Glomerular visceral epithelial cell (primary cell): ENCODE measurements around the gene TRAPPC4.
"Not testable (repeated sequence)": the region's sequence is repeated elsewhere in the genome, so short reads cannot be mapped to it uniquely, and the experiment has no call there.

Experiments
- DNase-seq: peaks from one replicate; pipeline ENCODE4 v3.0.0-alpha.2; 2016; ENCODE audit errors: extremely low spot score

TRAPPC4 gene, protein sequence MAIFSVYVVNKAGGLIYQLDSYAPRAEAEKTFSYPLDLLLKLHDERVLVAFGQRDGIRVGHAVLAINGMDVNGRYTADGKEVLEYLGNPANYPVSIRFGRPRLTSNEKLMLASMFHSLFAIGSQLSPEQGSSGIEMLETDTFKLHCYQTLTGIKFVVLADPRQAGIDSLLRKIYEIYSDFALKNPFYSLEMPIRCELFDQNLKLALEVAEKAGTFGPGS

GRCh38 chr11:119018074-119018938 is at the start of gene TRAPPC4, which contains the start of gene RPS25:
Gene TRAPPC4 (plus strand): TSS chr11:119018766. CDS start chr11:119018796, 30 bp downstream.
Gene RPS25 (minus strand): TSS chr11:119018343. CDS start chr11:119018284, 59 bp downstream.
- peak; percentile 92 for DNase-seq

- DNase-seq = not testable (repeated sequence)
These were observed 49.1 kb upstream of the TRAPPC4 start for GRCh38 chr11:118969508-118969907.

- DNase-seq = no peak
These were observed 46.9 kb upstream of the TRAPPC4 start, which contains the start of gene FOXR1 for GRCh38 chr11:118971646-118972045. Gene FOXR1 (plus strand): TSS chr11:118971761. CDS start chr11:118971932, 171 bp downstream.

- DNase-seq = no peak
These were observed 44.6 kb upstream of the TRAPPC4 start for GRCh38 chr11:118973985-118974384.

DNA sequence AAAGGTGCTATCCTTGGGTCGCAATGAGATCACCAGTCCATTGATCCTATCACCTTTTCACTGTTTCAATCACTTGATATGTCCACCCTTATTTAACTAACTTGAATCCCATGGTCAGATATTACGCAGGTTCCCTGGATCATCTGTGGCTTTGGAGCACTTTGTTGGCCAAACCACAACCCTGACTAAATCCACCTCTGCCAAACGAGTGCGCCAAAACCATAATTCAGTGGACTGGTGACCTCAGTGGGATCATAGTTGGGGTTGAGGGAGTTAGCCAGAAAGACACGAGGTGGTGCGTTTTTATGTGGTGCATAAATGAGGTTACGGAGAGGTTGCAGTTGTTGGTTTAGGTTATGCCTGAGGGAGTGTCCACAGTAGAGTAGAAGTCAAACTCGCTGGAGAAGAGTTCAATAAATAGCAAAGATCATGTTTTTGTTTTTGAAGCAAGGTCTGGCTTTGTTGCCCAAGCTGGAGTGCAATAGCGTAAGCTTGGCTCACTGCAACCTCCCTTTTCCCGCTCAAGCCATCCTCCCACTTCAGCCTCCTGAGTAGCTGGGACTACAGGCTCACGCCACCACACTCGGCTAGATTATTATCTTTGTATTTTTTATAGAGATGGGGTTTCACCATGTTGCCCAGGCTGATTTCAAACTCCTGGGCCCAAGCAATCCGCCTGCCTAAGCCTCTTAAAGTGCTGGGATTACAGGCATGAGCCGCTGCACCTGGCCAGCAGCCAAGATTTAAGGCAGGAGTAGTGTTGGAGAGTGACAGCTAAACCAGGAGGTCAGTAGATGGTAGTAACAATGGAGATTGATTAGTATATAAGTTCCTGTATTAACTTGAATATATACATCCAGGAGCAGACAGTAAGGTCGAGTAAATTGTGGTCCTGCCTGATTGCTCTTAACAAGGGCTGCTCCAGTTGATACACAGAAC is 42.5 kb upstream of the TRAPPC4 start:
- peak; percentile 11 for DNase-seq

- DNase-seq = no peak
These were observed 39.1 kb upstream of the TRAPPC4 start for GRCh38 chr11:118979434-118979833.

DNA sequence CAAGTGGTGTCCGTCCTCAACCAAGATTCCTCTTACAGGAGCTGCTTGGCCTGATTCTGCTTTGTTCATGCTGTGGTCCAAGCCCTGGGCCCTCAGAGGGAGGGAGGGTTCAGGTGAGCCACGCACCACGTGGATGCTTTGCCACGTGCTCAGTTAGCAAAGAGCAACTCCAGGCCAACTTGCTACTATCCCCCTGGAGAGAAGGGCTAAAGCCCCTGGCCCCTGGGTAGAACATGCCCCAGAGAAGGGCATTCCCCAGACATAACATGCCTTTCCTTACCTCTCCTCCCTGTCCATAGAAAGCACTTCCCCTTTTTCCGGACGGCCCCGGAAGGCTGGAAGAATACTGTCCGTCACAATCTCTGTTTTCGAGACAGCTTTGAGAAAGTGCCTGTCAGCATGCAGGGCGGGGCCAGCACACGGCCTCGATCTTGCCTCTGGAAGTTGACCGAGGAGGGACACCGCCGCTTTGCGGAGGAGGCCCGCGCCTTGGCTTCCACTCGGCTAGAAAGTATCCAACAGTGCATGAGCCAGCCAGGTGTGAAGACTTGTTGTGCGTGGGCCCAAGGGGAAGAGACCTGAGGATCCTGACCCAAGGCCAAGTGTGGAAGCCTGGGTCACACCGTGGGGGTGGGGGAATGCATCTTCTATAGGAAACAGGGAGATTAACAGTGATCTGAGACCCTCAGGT is 38.2 kb upstream of the TRAPPC4 start:
- DNase-seq = no peak

- DNase-seq = not testable (repeated sequence)
These were observed 34.2 kb upstream of the TRAPPC4 start for GRCh38 chr11:118984337-118984736.

- no peak for DNase-seq
These were observed 33.7 kb upstream of the TRAPPC4 start for GRCh38 chr11:118984825-118985224.

DNA sequence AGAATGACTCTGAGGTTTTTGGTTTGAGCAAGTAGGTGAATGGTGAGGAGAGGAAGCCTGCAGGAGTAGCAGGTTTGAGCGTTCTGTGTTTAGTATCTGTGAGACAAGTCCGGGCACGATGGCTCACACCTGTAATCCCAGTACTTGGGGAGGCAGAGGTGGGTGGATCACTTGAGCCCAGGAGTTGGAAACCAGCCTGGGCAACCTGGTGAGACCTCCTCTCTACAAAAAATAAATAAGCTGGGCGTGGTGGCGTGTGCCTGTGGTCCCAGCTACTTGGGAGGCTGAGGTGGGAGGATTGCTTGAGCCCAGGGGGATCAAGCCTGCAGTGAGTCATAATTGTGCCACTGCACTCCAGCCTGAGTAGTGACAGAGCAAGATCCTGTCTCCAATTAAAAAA is 30.3 kb upstream of the TRAPPC4 start:
- no peak for DNase-seq

DNA sequence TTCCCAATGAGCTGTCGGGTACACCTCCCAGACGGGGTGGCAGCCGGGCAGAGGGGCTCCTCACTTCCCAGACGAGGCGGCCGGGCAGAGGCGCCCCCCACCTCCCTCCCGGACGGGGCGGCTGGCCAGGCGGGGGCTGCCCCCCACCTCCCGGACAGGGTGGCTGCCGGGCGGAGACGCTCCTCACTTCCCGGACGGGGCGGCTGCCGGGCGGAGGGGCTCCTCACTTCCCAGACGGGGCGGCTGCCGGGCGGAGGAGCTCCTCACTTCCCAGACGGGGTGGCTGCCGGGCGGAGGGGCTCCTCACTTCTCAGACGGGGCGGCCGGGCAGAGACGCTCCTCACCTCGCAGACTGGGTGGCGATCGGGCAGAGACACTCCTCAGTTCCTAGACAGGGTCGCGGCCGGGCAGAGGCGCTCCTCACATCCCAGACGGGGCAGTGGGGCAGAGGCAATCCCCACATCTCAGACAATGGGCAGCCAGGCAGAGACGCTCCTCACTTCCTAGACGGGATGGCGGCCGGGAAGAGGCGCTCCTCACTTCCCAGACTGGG is 27.0 kb upstream of the TRAPPC4 start:
- not testable (repeated sequence) for DNase-seq

- no peak for DNase-seq
These were observed 21.5 kb upstream of the TRAPPC4 start for GRCh38 chr11:118996926-118997626.

GRCh38 chr11:118997627-118998387 is 20.8 kb upstream of the TRAPPC4 start, which contains the start of gene CENATAC:
Gene CENATAC (plus strand): TSS chr11:118998138. CDS start chr11:118998198, 60 bp downstream.
- peak; percentile 81 for DNase-seq

DNA sequence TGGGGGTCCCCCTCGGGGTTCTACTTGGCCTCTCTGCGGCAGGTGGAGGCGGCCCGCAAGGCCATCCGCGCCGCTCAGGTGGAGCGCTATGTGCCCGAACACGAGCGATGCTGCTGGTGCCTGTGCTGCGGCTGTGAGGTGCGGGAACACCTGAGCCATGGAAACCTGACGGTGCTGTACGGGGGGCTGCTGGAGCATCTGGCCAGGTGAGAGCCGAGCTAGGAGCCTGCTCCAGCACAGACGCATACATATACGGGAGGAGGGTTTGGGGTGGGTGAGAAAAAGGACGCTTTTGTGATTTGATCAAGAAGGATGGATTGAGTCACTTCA is 20.2 kb upstream of the TRAPPC4 start:
- DNase-seq = no peak

- peak; percentile 73 for DNase-seq
These were observed 19.7 kb upstream of the TRAPPC4 start for GRCh38 chr11:118998822-118999221.

DNA sequence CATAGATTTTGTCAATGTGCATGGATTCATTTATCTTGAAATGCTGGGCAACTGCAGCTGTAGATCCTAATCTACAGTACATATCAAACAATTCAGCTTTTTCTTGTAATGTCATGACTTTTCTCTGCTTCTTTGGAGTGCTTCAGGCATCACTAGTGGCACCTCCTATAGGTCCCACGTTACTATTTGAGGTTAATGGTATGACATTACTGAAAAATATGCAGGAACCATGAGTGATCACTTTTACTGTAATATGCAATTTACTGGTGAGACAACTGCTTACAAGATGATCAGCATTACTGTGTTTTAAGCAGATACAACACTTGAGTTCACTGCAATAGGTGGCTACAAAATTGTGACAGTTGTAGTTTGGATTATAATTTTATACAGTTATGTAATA is 17.7 kb upstream of the TRAPPC4 start:
- no peak for DNase-seq

- no peak for DNase-seq
These were observed 11.9 kb upstream of the TRAPPC4 start for GRCh38 chr11:119006656-119007055.

GRCh38 chr11:119011476-119012053 is 7.0 kb upstream of the TRAPPC4 start:
- DNase-seq = no peak

GRCh38 chr11:119012629-119013170 is 5.9 kb upstream of the TRAPPC4 start:
- no peak for DNase-seq
